GM12891 (cell line): Measurements from ENCODE around the gene NFATC1.

ENCODE experiments used
- DNase-seq: peaks from one replicate; pipeline ENCODE4 v3.0.0; 2011; ENCODE audit warnings: low spot score; ENCODE audit not compliant: insufficient read length
- FAIRE-seq: peaks from 2 replicates; lab custom pipeline; 2011; peaks lifted over from hg19 to GRCh38; lab: Jason Lieb, UNC
- PAX5 ChIP-seq: IDR thresholded peaks from 2 replicates; pipeline ENCODE4 v1.6.1; 2011; ENCODE audit warnings: low read length, moderate library complexity, mild to moderate bottlenecking; ENCODE audit not compliant: insufficient read depth, severe bottlenecking
- POLR2A ChIP-seq: IDR thresholded peaks from 2 replicates; pipeline ENCODE4 v1.6.1; 2011; ENCODE audit warnings: low read depth, low read length, control low read depth
- POLR2AphosphoS5 ChIP-seq: IDR thresholded peaks from 2 replicates; pipeline ENCODE4 v1.6.1; 2011; ENCODE audit warnings: low read depth, low read length, control low read depth
- POU2F2 ChIP-seq: IDR thresholded peaks from 2 replicates; pipeline ENCODE4 v1.6.1; 2011; ENCODE audit warnings: low read depth, mild to moderate bottlenecking, control low read depth, low read length, moderate library complexity
- SPI1 ChIP-seq: IDR thresholded peaks from 2 replicates; pipeline ENCODE4 v1.6.1; 2011; ENCODE audit warnings: low read depth, low read length, control low read depth
- TAF1 ChIP-seq: IDR thresholded peaks from 2 replicates; pipeline ENCODE4 v1.6.1; 2011; ENCODE audit warnings: low read depth, low read length, control low read depth

The NFATC1 gene

DNA sequence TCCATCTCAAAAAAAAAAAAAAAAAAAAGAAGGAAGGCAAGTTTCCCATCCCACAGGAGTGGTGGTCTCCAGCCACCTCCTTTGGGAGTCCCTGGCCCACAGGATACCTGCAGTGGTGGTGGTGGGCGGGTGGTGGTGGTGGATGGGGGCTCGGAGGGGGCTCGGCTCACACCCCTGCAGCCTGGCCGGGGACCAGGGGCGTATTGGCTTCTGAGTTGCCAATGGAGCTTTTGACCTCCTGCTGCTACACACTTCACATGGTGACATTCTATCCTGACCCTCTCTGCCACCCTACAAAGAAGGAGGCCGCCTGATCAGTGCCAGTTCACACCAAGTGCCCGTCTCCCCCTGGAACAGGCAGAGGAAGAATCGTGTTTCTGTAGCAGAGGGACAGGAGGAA lies 119.6 kb downstream of the NFATC1 start:
- FAIRE-seq = no peak
- TF ChIP-seq POLR2A (no peak), PAX5 (no peak), POU2F2 (no peak), POLR2AphosphoS5 (no peak), TAF1 (no peak), SPI1 (no peak)
- DNase-seq = no peak

DNA sequence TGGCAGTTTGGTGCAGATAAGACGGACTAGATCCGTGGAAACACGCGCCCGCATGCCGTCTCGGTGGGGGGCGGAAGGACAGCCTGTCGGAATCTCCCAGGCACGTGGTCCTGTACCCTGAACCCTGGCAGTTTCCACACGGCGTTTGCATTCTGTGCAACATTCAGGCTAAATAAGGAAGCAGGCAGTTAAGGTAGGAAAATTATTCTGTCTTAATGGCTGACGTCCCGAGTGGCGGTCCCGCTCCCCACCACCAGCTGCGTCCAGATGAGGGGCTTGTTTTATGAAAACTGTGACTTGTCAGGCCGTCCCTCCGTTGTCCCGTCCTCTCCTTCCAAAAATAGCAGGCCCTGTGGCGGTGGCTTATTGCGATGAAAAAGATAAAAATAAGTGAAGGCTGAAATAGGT lies 120.2 kb downstream of the NFATC1 start:
- no peak for TF ChIP-seq POLR2AphosphoS5
- TF ChIP-seq PAX5 = no peak
- no peak for TF ChIP-seq SPI1
- no peak for TF ChIP-seq POLR2A
- no peak for TF ChIP-seq TAF1
- TF ChIP-seq POU2F2 = no peak
- peak; percentile 95 for FAIRE-seq
- no peak for DNase-seq

DNA sequence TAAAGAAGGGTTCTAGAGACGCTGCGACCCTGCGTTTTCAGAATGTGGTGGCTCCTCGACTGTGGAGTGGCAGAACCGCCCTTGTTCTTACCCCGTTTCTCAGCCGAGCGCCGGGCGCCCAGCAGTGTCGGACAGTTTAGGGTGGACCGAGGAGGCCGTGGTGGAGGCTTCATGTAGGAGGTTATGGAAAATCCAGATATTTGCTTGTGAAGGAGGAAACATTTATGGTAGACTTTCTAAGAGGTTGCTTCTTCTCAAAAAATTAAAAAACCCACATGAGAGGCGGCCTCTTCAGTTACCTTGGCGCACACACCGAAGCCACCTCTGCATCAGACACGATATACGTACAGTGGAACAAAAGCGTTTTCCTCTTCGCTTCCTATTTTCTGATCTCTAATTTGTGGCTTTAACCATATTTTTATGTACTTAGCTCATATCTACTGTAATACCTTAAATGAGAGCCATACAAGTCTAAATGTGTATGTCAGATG lies 120.8 kb downstream of the NFATC1 start:
- DNase-seq (no peak), FAIRE-seq (no peak)
- TF ChIP-seq SPI1 (no peak), PAX5 (no peak), POU2F2 (no peak), TAF1 (no peak), POLR2A (no peak), POLR2AphosphoS5 (no peak)

DNA sequence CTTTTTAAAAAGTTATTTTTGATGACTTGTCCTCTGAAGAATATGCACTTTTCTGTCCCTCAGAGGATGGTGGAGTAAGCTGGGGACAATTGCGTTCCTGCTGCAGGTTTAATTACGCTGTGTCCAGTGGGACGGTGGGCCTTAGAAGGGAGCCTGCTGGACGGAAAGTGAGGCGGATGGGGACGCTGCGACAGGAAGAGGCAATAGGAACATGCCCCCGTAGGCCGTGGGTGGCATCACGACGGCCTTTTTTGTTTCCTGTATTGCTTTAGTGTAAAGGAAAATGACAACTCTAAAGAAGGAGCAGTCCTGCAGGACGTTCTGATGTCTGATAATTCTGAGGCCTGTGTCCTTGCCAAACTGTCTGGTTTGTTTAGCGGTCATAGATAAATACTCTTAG lies 121.6 kb downstream of the NFATC1 start:
- DNase-seq (no peak), FAIRE-seq (peak; percentile 80)
- peak; percentile 28; the same call in 1 of the 2 replicates for TF ChIP-seq POLR2AphosphoS5
- no peak for TF ChIP-seq TAF1
- no peak for TF ChIP-seq POU2F2
- TF ChIP-seq PAX5 = no peak

DNA sequence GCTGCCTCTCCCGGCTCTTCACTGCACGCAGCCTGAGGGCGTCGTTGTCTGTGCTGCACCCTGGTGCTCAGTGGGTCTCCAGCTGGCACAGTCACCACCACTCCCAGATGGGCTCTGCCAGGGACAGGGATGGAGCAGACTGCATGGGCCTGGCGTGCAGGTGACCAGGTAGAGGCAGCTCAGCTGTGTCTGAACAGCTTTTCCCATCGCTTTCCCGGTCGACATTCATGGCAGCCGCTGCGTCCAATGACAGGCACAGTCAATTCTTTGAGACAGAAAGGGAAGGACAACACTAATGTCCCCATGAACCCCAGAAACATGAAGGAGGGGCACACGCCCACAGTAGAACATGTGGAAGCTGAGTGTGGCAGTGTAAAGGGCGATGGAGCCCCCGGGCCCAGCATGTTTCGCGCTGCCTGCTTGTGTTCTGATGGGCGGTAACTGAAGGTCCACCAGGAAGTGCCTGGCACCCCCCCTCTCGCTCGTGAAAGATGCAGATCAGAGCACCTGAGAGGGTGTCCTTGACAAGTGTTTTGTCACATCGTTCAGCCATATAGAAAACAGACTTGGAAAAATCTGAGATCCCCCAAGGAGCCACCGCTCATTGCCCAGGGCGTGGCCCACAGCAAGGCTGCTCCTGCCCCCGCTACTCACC lies 122.4 kb downstream of the NFATC1 start:
- FAIRE-seq (peak; percentile 82), DNase-seq (no peak)
- no peak for TF ChIP-seq POLR2A
- TF ChIP-seq POU2F2 = no peak
- TF ChIP-seq POLR2AphosphoS5 = no peak
- TF ChIP-seq SPI1 = no peak
- TF ChIP-seq TAF1 = no peak
- TF ChIP-seq PAX5 = no peak

DNA sequence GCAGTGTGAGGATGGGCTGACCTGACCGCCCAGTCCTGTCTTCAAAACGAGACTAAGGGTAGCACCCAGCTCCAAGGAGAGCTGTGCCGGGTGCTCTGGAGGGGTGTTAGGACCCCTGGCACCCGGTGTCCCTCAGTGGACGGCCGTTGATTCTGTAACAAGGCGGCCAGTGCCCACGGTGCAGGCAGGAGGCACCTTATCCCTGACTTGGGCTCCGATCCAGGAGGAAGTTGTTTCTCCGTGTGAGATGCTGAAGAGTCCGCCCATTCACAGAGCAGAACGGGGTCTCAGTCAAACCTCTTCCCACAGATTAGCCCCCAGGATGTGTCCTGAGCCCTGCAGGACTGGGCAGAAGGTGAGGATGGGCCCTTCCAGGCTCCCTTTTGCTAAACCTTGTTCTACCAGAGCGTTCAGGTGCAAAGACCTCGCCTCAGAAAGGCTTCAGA lies 123.0 kb downstream of the NFATC1 start:
- TF ChIP-seq POLR2AphosphoS5 = no peak
- no peak for TF ChIP-seq TAF1
- no peak for TF ChIP-seq PAX5
- no peak for TF ChIP-seq POLR2A
- no peak for TF ChIP-seq SPI1
- no peak for TF ChIP-seq POU2F2
- FAIRE-seq = no peak
- no peak for DNase-seq

DNA sequence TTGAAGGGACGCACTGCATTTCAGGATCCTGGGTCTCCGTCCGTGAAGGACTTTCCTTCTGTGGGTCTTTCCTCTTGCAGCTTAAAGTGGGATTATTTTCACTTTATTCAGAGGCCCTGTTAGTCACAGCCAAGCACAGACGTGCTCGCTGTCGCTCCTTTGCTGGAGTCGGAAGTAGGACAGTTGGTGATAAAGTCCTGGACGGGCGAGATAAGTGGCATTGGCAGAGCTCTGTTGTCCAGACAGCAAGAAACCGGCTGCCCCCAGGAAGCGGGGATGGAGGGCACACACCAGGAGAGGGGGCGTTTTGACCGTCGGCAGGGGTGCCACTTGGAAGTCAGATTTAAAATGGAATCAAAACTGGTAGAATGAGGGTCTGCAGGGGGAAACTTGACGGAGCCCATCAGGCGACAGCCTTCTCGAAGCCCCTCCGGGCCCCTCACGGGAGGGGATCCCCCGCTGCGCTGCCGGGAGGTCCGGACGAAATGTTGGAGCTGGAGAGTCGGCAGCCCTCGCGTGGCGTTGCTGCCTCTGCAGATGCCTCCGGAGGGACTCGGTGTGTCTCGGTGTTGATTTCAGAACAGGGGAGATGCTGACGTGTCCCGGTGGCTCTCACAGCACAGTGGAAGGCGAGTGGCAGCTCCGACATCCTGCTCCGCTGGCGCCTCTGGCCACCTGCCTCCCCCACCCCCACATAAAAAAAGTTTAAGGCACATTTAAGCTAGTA lies 124.2 kb downstream of the NFATC1 start:
- TF ChIP-seq TAF1 = no peak
- no peak for TF ChIP-seq PAX5
- TF ChIP-seq POLR2A = no peak
- no peak for TF ChIP-seq POLR2AphosphoS5
- TF ChIP-seq SPI1 = no peak
- DNase-seq (no peak), FAIRE-seq (no peak)

DNA sequence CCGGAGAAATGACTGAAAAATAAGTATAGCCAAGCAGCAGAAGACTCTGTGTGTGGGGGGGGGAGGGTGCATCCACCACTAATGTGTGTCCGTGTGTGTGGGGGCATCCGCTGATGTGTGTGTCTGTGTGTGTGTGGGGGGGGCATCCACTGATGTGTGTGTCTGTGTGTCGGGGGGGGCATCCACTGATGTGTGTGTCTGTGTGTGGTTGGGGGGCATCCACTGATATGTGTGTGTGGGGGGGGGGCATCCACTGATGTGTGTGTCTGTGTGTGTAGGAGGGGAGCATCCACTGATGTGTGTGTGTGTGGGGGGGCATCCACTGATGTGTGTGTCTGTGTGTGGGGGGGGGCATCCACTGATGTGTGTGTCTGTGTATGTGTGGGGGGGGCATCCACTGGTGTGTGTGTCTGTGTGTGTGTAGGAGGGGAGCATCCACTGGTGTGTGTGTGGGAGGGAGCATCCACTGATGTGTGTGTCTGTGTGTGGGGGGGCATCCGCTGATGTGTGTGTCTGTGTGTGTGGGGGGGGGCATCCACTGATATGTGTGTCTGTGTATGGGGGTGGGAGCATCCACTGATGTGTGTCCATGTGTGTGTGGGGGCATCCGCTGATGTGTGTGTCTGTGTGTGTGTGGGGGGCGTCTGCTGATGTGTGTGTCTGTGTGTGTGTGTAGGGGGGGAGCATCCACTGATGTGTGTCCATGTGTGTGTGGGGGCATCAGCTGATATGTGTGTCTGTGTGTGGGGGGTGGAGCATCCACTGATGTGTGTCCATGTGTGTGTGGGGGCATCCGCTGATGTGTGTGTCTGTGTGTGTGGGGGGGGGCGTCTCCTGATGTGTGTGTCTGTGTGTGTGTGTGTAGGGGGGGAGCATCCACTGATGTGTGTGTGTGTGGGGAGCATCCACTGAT lies 125.0 kb downstream of the NFATC1 start:
- TF ChIP-seq PAX5 (no peak), TAF1 (no peak), SPI1 (no peak), POLR2AphosphoS5 (no peak), POLR2A (no peak)
- no peak for DNase-seq
- FAIRE-seq = peak; percentile 74

DNA sequence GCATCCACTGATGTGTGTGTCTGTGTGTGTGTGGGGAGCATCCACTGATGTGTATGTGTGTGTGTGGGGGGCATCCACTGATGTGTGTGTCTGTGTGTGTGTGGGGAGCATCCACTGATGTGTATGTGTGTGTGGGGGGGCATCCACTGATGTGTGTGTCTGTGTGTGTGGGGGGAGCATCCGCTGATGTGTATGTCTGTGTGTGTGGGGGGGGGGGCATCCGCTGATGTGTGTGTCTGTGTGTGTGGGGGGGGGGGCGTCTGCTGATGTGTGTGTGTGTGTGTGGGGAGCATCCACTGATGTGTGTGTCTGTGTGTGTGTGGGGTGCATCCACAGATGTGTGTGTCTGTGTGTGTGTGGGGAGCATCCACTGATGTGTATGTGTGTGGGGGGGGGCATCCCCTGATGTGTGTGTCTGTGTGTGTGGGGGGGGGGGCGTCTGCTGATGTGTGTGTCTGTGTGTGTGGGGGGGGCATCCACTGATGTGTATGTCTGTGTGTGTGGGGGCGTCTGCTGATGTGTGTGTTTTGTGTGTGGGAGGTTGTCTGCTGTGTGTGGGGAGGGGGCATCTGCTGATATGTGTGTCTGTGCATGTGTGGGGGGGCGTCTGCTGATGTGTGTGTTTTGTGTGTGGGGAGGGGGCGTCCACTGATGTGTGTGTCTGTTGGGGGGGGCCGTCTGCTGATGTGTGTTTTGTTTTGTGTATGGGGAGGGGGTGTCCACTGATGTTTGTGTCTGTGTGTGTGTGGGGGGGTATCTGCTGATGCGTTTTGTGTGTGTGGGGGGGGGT lies 125.9 kb downstream of the NFATC1 start:
- TF ChIP-seq POLR2AphosphoS5 (no peak), PAX5 (no peak), POLR2A (no peak), SPI1 (no peak), POU2F2 (no peak), TAF1 (no peak)
- FAIRE-seq (peak; percentile 95), DNase-seq (no peak)
